Stimulated activated naive CD4-positive, alpha-beta T cell (primary cell): ENCODE measurements around the gene TEDC1.
"Not testable (repeated sequence)": the region's sequence is repeated elsewhere in the genome, so short reads cannot be mapped to it uniquely, and the experiment has no call there.

Source experiments
- DNase-seq, 6 experiments: peaks; one replicate each; lab custom pipeline; 2025; lab: John Stamatoyannopoulos, UW

Gene TEDC1

DNA sequence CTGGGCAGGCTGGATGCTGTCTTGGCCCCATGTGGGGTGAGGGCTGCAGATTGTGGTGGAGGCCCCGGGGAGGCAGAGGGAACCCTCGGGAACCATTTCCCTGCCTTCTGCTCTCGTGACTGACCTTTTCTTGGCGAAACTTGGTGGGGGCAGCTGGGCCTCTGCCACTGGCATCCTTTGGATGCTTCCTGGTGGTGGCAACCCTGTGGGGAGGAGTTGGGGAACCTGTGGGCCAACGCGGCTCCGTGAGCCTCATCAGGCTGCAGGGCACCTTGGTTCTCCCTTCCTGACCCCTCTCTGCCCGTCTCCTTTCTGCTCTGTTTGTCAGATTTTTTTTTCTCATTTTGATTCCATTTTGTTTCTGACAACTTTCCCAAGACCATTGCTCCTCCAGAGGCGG, 49.8 kb downstream of the TEDC1 start:
- DNase-seq, result no peak

DNA sequence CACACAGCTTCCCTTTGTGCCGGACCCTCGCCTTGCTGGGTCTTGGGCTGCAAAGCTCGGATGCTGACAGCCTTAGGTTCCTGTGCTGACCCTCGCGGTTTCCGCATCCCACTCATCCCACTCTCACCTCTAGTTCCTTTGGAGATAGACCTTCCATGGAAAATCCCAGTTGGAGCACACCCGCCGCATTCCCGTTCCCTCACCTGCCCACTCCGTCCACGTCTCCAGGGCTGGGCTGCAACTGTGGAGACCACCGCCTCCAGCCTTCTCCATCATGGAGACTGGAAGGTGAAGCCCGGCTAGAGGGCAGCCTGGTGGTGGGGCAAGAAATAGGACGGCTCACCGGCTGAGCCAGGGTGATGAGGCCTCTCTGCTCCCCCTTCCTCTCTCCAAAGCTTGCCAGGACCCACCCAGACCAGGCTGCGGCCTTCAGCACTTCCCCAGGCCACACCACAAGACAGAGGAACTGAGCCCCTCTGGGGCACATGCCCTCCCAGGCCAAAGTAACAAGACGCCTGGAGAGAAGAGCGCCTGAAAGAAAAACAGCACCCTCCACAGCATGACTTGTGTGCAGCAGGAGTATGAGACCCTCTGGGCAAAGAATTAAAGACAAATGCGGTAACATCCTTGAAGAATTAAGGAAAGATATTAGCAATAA, 50.3 kb downstream of the TEDC1 start:
- DNase-seq, result no peak

DNA sequence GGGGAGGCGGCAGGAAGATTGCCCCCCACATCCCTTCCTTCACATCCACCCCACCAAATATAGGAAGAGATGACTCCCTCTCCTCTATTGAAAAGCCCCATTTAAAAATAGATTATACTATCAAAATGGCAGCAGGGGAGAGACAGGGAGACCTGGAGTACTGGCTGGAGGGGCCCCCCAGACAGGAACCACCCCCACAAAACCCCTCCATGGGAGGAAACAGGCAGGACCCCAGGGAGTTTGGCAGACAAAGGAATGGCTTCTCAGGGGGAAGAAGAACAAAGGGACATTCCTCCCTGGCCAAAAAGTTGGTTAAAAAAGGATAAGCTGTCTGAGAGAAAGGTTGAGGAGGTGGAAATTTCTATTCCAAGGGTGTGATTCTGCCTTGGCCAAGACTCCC, 54.6 kb downstream of the TEDC1 start:
- DNase-seq, result not testable (repeated sequence)

DNA sequence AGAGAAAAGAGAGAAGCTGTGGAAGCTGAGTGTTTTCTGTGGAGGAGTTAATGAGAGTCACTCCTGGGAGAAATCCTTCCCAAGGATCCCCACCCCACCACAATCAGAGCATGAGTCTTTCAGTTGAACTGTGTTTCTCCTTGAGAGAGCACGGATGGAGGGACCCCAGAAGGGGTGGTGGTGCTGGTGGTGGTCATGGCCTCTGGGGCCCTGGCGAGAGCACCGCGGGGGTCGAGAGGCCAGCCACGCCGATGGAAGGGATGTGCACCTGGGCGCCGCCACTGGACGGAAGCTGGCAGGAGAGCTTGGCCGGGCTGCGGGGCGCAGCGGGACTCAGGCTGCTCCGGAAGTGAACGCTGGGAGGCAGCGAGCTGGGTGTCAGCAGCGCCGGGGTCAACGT, 55.4 kb downstream of the TEDC1 start:
- not testable (repeated sequence) for DNase-seq

DNA sequence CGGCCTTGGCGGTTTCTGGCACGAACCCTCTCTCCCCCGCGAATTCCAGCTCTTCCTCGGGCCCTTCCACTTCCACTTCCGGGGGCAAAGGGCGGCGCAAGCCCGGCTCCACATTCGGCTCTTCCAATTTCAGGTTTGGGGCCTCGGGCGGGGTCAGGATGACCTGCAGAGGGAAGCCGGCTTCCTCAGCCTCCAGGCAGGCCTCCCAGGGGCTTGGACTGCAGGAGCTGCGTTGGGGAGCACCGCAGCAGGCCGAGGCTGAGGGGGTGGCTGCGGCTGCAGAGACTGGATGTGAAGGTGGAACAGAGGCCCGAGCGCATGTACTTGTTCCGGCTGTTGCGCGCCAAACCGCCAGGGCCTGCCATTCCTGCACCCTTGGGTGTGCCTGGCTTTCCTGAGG, 56.0 kb downstream of the TEDC1 start:
- not testable (repeated sequence) for DNase-seq

DNA sequence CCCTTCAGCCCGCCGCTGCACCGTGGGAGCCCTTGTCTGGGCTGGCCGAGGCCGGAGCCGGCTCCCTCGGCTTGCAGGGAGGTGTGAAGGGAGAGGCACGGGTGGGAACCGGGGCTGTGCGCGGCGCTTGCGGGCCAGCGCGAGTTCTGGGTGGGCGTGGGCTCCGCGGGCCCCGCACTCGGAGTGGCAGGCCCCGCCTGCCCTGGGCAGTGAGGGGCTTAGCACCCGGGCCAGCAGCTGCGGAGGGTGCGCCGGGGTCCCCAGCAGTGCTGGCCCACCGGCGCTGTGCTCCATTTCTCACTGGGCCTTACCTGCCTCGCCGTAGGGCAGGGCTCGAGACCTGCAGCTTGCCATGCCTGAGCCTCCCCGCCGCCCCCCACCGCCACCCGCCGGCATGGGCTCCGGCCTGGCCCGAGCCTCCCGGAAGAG, 56.7 kb downstream of the TEDC1 start:
- no peak for DNase-seq
